ENCODE measurements around the gene KRTAP10-8.
"Not testable (repeated sequence)": the region's sequence is repeated elsewhere in the genome, so short reads cannot be mapped to it uniquely, and the experiment has no call there.

KRTAP10-8 gene

DNA sequence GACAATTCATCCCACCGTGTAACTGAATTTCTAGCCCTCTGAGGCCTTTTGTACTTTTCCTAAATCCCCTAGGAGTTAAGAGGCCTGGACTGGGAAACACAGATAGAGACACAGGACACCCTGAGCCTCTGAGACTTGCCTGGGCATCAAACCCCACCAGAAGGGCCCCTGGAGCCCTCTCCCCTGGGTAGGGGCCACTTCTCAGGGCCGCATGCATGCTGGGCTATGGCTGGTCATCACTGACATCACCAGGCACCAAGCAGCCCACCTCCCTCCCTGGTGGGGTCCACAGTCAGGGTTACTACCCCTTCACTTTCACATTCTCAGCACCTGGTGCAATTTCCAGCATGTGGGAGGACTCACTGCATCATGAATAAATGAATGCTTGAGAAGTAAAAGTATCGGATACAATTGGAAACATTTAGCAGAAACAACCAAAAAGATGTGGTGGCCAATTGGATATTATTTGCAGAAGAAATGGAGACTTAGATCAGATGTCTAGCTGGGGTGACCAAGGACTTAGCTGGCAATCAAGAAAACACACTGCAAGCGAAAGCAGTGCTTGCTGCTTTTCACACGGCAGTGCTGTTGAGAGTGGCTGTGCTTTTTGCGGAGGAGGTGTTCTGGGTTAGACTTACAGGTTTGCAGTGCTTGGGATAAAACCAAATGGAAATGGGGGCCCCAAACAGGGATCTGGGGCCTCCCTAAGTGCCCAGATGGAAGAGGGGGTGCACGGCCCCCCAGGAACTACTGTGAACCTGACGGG, 12.4 kb upstream of the KRTAP10-8 start:
- no peak for DNase-seq (ENCODE audit: low read depth)

DNA sequence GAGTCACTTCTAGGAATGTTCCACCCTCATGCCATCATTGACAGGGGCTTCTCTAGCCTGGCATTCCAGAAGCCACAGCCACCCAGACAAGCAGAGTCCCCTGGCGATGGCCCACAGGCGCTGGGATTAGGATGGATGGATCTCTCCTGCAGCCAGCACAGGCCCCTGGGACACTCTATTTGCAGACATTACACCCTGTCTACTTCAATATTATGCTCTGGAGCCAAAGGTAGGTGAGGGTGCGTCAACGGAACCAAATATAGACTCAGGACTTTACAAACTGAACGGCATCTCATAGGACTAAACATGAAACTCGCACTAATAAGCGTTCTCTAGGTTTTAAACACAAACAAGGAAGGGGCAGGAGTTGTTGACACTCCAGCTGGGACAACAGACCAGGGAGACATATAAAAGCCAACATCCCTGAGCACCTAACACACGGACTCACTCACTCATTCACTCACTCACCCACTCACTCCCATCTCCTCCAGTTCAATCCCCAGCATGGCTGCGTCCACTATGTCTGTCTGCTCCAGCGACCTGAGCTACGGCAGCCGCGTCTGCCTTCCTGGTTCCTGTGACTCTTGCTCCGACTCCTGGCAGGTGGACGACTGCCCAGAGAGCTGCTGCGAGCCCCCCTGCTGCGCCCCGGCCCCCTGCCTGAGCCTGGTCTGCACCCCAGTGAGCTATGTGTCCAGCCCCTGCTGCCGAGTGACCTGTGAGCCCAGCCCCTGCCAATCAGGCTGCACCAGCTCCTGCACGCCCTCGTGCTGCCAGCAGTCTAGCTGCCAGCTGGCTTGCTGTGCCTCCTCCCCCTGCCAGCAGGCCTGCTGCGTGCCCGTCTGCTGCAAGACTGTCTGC, 11.5 kb upstream of the KRTAP10-8 start, which contains the start of gene KRTAP10-7:
TSS of gene KRTAP10-7 (plus strand) at position 480 of the 861 bp plus-strand sequence. CDS start at position 505, 25 bp downstream.
- not testable (repeated sequence) for DNase-seq (ENCODE audit: low read depth)

DNA sequence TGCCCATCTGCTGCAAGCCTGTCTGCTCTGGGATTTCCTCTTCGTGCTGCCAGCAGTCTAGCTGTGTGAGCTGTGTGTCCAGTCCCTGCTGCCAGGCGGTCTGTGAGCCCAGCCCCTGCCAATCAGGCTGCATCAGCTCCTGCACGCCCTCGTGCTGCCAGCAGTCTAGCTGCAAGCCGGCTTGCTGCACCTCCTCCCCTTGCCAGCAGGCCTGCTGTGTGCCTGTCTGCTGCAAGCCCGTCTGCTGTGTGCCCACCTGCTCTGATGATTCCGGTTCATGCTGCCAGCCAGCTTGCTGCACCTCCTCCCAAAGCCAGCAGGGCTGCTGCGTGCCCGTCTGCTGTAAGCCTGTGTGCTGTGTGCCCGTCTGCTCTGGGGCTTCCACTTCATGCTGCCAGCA, 10.8 kb upstream of the KRTAP10-8 start:
- DNase-seq (ENCODE audit: low read depth) = not testable (repeated sequence)

DNA sequence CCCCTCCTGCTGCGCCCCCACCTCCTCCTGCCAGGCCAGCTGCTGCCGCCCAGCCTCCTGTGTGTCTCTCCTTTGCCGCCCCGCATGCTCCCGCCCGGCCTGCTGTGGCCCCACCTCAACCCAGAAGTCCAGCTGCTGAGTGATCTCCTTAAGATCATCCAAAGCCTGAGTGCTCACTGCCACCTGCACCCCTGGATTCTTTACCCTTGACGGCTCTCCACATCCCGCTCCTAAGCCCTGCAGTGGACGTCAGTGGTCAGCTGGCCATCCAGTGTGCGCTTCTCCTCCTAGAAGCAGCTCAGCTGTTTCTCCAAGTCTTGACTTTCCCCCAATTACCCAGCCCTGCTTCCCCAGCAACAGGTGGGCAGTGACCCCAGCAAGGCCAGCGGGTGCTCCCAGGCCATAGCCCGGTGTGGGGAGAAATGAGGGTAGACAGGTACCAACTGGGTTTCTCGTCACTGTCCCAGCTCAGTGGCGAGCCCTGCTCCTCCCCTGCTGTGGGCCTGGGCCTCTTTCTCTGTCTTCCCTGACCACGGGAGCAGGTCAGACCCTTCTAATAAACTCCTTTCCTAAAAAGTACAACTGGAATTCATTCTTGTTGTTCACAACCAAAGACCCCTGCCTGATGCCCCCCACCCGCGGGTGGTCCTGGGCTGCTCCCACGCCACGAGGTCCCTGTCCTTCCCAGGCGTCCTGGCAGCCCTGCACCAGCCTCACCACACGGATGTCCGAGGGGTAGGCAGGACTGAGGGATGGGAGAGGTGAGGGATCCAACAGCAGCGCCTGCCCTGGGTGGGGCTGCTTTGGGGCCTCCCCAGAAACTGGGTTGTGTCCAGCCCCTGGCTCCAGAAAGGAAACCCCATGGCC, 10.1 kb upstream of the KRTAP10-8 start:
- no peak for DNase-seq (ENCODE audit: low read depth)

DNA sequence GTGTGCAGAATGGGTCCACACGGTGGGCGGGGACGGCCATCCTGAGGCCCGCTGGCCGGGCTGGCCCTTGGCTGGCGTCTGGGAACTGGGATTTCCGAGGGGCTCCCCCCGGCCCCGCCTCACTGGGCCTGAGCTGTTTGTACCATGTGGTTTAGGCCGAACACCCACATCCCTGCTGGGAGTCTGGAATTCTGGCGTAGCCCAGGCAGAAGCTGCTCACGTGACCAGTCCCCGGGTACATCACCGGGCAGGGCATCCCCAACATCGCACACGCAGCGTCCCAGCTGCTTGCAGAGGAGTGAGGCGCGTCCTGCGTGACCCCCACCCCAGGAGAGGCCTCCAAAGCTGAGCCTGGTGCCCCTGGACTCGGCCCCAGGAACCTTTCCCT, 9.4 kb upstream of the KRTAP10-8 start:
- DNase-seq (ENCODE audit: low read depth) = no peak

DNA sequence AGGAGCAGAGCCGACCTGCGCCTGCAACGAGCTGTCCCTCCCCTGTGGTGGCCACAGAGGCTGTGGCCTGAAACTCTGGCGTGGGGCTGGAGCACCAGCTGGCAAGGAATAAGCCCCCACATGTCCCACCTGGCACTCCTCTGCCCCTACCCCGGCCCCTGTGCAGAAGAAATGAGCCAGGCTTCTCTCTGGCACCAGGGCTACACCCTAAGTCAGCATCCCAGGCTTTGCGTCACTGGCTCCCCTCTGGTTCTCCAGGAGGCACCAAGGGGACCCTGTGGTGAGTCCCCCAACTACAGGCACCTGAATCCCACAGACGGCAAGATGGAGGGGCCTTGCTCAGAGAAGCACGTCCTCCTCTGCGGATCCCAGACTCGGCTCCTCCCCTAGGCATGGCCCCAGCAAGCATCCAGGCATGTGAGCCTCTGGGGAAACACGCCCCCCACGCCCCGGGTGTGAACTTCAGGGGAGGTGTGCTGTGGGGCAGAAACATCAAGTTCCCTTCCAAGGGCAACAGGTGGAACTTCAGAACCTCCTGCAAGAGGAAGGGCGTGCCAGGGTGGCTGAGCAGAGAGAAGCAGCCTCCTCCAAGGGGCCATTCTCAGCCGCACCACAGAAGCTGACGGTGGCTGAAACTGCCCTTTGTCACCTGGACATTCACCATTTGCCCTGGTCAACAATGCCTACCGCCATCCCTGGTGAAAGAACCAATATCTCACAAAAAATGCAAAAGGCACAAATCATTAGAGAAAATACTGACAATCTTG, 8.6 kb upstream of the KRTAP10-8 start:
- DNase-seq (ENCODE audit: low read depth) = no peak

DNA sequence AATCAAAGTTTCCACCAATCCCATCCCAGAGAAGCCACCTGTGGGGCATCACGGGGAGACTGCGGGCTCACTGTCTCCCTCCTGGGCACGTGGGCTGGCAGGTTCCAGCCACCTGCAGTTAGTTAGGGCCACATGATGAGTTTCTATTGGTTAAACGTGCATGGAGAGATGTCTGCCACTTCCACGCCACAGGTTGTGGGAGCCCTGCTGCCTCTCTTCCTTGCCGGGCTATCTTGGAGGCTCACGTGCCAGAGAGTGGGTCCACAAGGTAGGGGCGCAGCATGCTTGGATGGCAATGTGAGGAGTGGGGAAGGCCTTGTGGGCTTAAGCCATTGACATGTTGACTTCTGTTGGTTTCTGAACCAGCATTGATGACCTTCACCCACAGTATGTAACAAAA, 8.0 kb upstream of the KRTAP10-8 start:
- DNase-seq (ENCODE audit: low read depth) = no peak

DNA sequence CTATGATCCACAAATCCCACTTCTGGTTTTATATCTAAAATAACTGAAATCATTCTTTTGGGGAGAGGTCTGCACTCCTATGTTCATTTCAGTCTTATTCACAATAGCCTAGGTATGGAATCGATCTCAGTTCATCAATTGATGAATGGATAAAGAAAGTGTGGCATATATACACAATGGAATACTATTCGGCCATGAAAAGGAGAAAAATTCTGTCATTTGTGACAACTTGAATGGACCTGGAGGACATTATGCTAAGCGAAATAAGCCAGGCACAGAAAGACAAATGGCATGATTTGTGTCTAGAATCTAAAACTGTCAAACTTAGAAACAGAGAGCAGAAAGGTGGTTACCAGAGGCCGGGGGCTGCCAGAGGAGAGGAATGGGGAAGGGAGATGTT, 5.4 kb upstream of the KRTAP10-8 start:
- DNase-seq (ENCODE audit: low read depth) = no peak

DNA sequence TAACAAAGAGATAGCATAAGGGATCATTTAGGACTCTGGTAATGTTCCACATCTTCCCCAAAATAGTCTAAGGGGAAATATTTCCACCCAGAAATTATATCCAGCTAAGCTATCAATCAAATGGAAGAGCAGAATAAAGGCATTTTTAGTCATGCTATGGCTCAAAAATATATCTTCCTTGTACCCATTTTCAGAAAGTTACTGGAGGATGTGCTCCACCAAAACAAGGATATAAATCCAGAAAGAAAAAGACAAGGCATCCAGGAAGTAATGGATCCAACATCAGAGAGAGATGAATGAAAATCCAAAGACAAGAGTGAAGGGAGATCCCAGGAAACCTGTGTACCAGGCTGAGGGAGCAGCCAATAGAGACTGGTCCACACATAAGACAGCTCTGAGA, 2.7 kb upstream of the KRTAP10-8 start:
- DNase-seq (ENCODE audit: low read depth) = no peak

DNA sequence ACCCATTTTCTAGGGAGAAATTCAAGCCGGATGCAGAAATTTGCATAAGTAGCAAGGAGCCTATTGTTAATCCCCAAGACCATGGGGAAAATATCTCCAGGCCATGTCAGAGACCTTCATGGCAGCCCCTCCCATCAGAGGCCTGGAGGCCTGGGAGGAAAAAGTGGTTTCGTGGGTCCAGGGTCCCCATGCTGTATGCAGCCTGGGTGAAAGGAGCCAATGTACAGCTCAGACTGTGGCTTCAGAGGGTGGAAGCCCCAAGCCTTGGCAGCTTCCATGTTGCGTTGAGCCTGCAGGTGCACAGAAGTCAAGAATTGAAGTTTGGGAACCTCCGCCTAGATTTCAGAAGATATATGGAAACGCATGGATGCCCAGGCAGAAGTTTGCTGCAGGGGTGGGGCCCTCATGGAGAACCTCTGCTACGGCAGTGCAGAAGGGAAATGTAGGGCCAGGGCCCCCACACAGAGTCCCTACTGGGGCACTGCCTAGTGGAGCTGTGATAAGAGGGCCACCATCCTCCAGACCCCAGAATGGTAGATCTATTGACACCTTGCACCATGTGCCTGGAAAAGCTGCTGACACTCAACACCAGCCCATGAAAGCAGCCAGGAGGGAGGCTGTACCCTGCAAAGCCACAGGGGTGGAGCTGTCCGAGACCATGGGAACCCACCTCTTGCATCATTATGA, 1.6 kb upstream of the KRTAP10-8 start:
- DNase-seq (ENCODE audit: low read depth) = not testable (repeated sequence)

DNA sequence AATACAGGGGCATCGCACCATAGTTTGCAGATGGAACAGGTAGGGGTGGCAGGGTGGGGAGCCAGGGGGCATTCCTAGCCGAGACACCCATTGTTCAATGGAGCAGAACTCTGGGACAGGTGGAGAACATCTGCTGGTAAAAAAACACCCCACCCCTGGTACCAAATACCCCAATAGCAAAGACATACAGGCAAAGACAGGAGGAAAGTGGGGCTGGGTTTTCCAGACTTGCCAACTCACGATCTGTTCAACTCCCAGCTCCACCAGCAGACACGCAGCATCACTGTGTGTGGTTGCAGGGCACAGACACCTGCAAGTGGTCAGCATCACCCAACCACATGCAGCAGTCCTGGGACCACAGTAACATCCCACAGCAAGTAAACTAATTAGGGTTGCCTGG, 328 bp upstream of the KRTAP10-8 start:
- DNase-seq (ENCODE audit: low read depth) = no peak

DNA sequence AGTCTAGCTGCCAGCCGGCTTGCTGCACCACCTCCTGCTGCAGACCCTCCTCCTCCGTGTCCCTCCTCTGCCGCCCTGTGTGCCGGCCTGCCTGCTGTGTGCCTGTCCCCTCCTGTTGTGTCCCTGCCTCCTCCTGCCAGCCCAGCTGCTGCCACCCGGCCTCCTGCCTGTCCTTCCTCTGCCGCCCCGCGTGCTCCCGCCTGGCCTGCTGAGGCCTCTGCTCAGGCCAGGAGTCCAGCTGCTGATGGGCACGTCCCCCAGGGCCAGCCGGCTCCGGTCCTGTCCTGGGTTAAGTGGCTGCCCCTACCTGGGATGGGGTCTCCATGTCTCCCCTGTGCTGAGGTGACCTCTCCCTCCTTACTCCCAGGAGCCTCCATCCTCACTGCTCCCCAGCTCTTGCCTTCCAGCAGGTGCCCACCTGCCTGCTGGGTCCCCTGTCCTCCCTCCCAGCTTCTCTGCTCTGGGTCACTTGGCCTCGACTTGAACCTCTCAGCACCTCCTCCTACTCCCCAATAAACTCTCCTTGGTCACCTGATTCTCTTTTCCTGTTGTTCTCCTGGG, 870 bp downstream of the KRTAP10-8 start:
- DNase-seq (ENCODE audit: low read depth) = no peak

DNA sequence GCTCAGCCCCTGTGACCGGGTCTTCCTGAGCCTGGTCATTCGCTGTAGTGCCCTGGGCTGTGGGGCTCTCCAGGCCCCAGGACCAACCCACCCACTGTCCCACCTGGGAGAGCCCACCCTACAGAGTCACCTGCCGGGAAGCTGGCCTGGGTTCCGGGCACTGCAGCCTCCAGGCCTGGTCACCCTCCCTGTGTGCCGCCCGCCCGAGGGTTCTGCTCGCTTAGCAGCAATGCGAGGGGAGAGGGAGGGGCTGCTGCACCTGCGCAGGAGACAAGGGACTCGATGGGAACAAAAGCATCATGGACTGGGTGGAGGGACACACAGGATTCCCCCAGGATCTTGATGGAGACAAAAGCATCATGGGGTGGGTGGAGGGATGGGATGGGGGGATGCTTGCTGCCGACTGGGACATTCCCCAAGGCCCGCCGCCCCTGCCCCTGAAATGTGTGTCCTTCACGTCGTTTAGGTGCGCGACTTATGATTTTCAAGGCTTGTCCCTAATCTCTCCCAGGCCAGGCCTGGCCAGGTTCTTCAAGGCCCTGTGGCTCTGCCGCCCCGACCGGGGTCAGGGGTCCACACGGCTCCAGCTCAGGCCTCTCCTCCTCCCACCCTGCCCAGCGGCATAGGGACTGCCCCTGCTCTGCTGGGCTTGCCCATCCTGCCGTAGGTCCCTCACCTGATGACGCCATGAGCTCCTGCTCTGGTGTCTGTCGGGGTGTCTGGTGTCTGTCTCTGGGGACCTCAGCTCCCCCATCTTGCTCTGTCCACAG, 1.7 kb downstream of the KRTAP10-8 start:
- DNase-seq (ENCODE audit: low read depth) = no peak

DNA sequence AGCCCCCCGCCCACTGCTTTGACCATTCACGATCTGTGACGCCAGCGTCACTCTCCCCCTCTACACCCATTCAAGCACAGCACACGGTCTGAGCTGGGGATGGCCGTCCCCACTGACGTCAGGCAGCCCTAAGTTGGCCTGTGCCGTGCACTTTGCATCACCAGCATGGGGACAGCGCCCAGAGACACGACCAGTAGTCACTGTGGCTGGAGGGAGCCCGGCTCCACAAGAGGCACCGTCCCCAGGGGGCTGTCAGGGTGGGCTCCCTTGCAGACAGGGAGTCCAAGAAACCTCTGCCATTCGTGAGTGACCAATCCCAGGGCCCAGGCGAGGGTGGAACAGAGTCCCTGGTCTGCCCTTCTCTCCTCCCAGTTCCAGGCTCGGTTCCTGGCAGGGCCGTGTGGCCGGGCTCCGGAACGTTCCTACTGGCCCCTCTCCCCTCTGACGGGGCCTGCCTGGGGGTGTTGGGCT, 2.3 kb downstream of the KRTAP10-8 start:
- no peak for DNase-seq (ENCODE audit: low read depth)

DNA sequence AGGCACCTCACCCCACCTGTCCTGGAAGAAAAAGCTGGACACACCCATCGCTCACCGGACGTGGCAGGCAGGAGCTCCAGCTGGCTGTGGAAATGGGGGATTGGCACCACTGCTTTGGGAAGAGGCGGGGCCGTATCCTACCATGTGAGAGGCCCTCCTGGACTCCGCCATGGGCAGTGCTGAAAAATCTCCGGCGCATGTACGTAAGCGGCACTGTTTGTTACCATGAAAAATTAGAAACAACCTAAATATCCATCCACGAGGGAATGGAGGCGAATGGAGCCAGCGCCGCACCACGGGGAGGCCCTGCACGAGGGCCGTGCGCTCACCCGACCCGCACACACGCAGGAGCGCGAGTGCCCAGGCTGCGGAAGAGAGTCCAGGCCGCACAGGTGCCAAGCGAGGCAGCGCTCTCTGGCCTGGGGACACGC, 3.1 kb downstream of the KRTAP10-8 start:
- DNase-seq (ENCODE audit: low read depth) = no peak

DNA sequence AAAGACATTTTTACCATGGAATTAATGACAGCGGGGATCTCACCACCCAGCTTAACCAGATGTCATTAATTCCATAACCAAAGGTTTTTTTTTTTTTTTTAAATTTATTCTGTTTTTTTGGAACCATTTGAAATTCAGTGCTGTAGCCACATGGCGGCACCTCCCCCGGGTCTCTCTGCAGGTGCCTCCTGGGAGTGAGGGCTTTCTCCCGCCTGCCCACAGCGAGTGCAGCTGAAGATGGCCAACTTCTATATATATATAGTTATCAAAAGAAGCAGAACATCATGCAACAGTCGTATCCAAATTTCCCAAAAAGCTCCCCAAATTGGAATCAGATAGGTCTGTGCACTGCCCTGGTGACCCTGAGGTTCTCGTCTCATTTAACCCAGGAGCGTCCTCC, 3.6 kb downstream of the KRTAP10-8 start:
- no peak for DNase-seq (ENCODE audit: low read depth)

DNA sequence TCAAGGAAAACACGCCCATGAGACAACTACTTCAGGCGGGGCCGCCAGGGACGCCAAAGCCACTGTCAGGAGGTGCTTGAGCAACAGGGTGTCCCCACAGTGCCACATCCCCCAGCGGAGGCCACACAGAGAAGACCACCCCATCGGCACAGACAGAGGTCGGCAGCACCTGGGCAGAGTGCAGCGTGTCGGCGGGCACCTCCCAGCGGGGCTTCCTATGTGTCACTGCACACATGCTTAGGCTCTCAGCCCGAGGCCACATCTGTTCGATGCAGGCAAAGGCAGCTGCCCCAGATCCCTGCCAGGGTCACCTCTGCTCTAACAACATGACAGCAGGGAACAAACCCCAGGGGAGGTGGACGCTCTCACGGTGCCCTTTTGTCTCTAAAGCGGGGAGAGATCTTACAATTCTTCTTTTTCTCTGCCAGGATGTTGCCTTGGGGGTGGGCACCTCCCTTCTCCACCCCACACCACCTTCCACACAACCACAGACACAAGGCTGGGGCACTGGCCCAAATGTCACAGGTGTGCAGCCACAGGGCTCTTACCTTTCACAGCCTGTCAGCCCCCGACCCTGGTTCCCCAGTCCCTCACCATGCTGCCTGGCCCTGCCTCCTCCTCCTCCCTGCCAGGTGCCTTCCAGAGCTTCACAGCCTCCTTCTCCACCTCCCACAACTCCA, 4.2 kb downstream of the KRTAP10-8 start:
- no peak for DNase-seq (ENCODE audit: low read depth)

DNA sequence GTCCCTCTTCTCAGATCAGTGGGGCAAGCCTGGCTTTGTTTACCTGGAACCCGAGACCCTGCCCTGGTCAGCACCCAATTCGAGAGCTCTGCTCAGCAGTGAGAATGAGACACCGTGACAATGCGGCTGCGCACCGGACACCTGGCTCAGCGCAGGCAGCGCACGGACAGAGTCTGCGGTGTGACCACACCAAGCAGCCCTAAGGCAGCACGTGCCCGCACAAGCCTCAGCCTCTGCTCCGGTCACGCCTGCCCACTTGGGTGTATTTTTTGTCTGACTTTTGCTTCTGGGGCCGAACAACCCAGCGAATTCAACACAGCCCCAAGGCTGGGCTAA, 4.7 kb downstream of the KRTAP10-8 start:
- DNase-seq (ENCODE audit: low read depth) = no peak

DNA sequence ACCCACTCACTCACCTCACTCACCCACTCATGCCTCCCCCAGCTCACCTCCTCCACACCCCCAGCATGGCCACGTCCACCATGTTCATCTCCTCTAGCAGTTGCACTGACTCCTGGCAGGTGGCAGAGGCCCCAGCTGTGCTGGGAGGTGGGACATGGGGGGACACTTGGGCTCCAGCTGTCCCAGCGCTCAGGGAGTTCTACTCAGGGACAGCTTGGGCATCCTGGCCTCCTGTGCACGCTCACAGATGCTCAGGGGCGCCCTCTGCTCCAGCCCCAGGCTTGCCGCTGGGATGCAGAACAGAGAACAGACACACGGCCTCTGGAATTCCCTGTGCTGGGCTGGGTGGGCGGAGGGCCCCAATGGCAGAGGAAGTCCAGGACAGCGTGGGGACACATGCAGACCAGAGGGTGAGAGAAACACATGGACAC, 5.2 kb downstream of the KRTAP10-8 start:
- no peak for DNase-seq (ENCODE audit: low read depth)

All from ELR (cell line).